ENCODE measurements around the gene CORO2B.

Gene CORO2B

GRCh38 chr15:68681836-68682235 is 103.0 kb downstream of the CORO2B start:
- in situ Hi-C loops (cut with HindIII; ENCODE audit: low sequenced_read_pairs) = no loop called here
- no peak for DNase-seq (ENCODE audit: low read depth)
- H3K4me3 ChIP-seq (ENCODE audit: low read depth, low read length) = no peak overlapping the region
- TF ChIP-seq, protein P1, sequence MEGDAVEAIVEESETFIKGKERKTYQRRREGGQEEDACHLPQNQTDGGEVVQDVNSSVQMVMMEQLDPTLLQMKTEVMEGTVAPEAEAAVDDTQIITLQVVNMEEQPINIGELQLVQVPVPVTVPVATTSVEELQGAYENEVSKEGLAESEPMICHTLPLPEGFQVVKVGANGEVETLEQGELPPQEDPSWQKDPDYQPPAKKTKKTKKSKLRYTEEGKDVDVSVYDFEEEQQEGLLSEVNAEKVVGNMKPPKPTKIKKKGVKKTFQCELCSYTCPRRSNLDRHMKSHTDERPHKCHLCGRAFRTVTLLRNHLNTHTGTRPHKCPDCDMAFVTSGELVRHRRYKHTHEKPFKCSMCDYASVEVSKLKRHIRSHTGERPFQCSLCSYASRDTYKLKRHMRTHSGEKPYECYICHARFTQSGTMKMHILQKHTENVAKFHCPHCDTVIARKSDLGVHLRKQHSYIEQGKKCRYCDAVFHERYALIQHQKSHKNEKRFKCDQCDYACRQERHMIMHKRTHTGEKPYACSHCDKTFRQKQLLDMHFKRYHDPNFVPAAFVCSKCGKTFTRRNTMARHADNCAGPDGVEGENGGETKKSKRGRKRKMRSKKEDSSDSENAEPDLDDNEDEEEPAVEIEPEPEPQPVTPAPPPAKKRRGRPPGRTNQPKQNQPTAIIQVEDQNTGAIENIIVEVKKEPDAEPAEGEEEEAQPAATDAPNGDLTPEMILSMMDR (IDR thresholded peaks at IDR 0.05; ENCODE audit: low read depth, low read length, missing control alignments) = no peak

DNA sequence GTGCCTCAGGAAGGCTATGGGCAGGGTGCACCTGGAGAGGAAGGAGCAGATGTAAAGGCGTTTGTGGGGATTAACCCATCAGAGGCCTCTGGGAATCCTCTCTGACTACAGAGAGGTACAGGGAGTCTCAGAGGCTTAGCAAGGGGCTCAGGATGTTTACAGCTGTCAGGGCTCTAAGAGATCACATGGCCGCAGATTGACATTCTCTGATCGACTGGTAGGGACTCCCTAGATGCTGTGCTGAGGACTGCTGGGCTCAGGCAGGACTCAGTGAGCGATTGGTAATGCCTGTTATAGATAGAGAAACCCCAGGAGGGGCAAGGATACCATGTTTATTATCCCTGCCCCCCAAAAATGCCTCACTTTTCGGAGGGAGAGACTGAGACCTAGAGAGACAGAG is 103.5 kb downstream of the CORO2B start:
- in situ Hi-C loops (cut with HindIII; ENCODE audit: low sequenced_read_pairs) = no loop called here
- TF ChIP-seq, protein P1 (IDR thresholded peaks at IDR 0.05; ENCODE audit: low read depth, low read length, missing control alignments) = no peak
- no peak for DNase-seq (ENCODE audit: low read depth)
- no peak overlapping the region for H3K4me3 ChIP-seq (ENCODE audit: low read depth, low read length)

DNA sequence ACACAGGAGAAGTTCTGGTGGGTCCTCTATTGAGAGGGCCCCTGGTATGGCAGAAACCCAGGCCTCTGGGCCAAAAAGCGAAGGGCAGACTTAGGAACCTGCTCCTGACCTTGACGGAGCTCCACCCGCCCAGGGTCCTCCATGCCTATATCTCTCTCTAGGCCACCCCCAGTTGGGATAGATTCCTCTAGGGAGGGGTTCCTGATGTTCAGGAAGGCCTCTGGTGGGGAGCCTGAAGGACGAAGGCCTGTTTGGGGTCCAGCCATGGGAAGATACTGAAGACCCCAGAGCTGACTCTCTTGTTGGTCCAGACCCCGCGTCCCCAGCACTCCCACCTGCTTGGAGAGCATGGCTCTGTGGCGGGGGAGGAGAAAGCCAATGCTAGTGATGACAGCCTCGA is 104.2 kb downstream of the CORO2B start:
- TF ChIP-seq, protein P1 (IDR thresholded peaks at IDR 0.05; ENCODE audit: low read depth, low read length, missing control alignments) = no peak
- H3K4me3 ChIP-seq (ENCODE audit: low read depth, low read length) = no peak overlapping the region
- in situ Hi-C loops (cut with HindIII; ENCODE audit: low sequenced_read_pairs) = no loop called here

GRCh38 chr15:68683551-68683950 is 104.8 kb downstream of the CORO2B start:
- no peak overlapping the region for H3K4me3 ChIP-seq (ENCODE audit: low read depth, low read length)
- TF ChIP-seq, protein P1 (IDR thresholded peaks at IDR 0.05; ENCODE audit: low read depth, low read length, missing control alignments) = no peak
- no peak for DNase-seq (ENCODE audit: low read depth)
- in situ Hi-C loops (cut with HindIII; ENCODE audit: low sequenced_read_pairs) = no loop called here

More for the DNA sequence above, 104.2 kb downstream of the CORO2B start:
- no peak for DNase-seq (ENCODE audit: low read depth)

- in situ Hi-C loops (cut with HindIII; ENCODE audit: low sequenced_read_pairs) = no loop called here
- TF ChIP-seq, protein P1 (IDR thresholded peaks at IDR 0.05; ENCODE audit: low read depth, low read length, missing control alignments) = no peak
- no peak for DNase-seq (ENCODE audit: low read depth)
- no peak overlapping the region for H3K4me3 ChIP-seq (ENCODE audit: low read depth, low read length)
These were observed 105.7 kb downstream of the CORO2B start for GRCh38 chr15:68684476-68684875.

DNA sequence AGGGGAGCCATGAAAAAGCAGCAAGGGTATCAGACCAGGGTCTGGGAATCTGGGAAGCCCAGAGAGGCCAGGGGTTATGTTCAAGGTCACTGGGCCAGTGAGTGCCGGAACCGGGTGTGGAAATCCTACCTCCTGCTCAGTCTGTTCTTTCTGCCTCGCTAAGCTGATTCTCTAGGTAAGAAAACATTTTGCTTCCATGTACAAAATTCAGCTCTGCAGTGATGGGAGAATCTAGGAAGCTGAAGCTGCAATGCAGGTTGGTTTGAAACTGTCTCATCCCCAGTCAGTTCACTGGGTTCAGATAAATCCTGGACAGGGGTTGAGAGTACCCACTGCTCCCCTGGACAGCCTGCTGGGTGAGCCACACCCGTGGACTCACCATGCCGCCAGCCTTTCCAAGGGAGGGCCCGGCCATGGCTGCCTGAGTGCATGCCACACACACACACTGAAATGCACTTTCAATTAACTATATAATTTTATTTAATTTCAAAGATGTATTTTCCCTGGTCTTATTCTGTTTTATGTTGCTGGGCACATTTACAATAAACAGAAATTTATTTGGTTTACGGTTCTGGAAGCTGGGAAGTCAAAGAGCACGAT is 108.4 kb downstream of the CORO2B start:
- H3K4me3 ChIP-seq (ENCODE audit: low read depth, low read length) = no peak overlapping the region
- no peak for DNase-seq (ENCODE audit: low read depth)
- TF ChIP-seq, protein P1 (IDR thresholded peaks at IDR 0.05; ENCODE audit: low read depth, low read length, missing control alignments) = no peak
- in situ Hi-C loops (cut with HindIII; ENCODE audit: low sequenced_read_pairs) = no loop called here

Measured in astrocyte of the cerebellum (primary cell).